HG02642 (cell line): ENCODE data around the gene ASB3.
"Not testable (repeated sequence)": the region's sequence is repeated elsewhere in the genome, so short reads cannot be mapped to it uniquely, and the experiment has no call there.

Experiments
- ATAC-seq: cut with Tn5 transposase; IDR thresholded peaks from one replicate; pipeline ENCODE4 v1.9.1; 2021; ENCODE audit warnings: mild to moderate bottlenecking; ENCODE audit not compliant: unreplicated experiment, poor library complexity

Gene ASB3

GRCh38 chr2:53667130-53667529 lies 119.6 kb downstream of the ASB3 start:
- ATAC-seq = not testable (repeated sequence)

- no peak for ATAC-seq
Observed at GRCh38 chr2:53660886-53661285, 125.9 kb downstream of the ASB3 start.

GRCh38 chr2:53658474-53658873 lies 128.3 kb downstream of the ASB3 start:
- ATAC-seq = not testable (repeated sequence)

- no peak for ATAC-seq
Observed at GRCh38 chr2:53655256-53655655, 131.5 kb downstream of the ASB3 start.

GRCh38 chr2:53654396-53654795 lies 132.4 kb downstream of the ASB3 start:
- ATAC-seq = no peak

GRCh38 chr2:53652131-53652530 lies 134.6 kb downstream of the ASB3 start:
- no peak for ATAC-seq

GRCh38 chr2:53646788-53647187 lies 140.0 kb downstream of the ASB3 start:
- ATAC-seq = no peak

- ATAC-seq = no peak
Observed at GRCh38 chr2:53641290-53641689, 145.5 kb downstream of the ASB3 start.

GRCh38 chr2:53640466-53640865 lies 146.3 kb downstream of the ASB3 start:
- ATAC-seq = no peak

- no peak for ATAC-seq
Observed at GRCh38 chr2:53636596-53636995, 150.2 kb downstream of the ASB3 start.

GRCh38 chr2:53636109-53636508 lies 150.6 kb downstream of the ASB3 start:
- ATAC-seq = no peak

- no peak for ATAC-seq
Observed at GRCh38 chr2:53635694-53636093, 151.1 kb downstream of the ASB3 start.

- ATAC-seq = no peak
Observed at GRCh38 chr2:53633441-53633840, 153.3 kb downstream of the ASB3 start.

- no peak for ATAC-seq
Observed at GRCh38 chr2:53632714-53633113, 154.0 kb downstream of the ASB3 start.

GRCh38 chr2:53632126-53632460 lies 154.7 kb downstream of the ASB3 start:
- ATAC-seq = no peak

GRCh38 chr2:53631313-53632125 lies 155.2 kb downstream of the ASB3 start:
- ATAC-seq = no peak

GRCh38 chr2:53630026-53630606 lies 156.6 kb downstream of the ASB3 start:
- ATAC-seq = no peak

GRCh38 chr2:53629501-53629900 lies 157.3 kb downstream of the ASB3 start:
- no peak for ATAC-seq

GRCh38 chr2:53629001-53629400 lies 157.8 kb downstream of the ASB3 start:
- no peak for ATAC-seq

- no peak for ATAC-seq
Observed at GRCh38 chr2:53622141-53622540, 164.6 kb downstream of the ASB3 start.

GRCh38 chr2:53620981-53621380 lies 165.8 kb downstream of the ASB3 start:
- no peak for ATAC-seq
